Measurements from ENCODE around the gene VWA7.

DNA sequence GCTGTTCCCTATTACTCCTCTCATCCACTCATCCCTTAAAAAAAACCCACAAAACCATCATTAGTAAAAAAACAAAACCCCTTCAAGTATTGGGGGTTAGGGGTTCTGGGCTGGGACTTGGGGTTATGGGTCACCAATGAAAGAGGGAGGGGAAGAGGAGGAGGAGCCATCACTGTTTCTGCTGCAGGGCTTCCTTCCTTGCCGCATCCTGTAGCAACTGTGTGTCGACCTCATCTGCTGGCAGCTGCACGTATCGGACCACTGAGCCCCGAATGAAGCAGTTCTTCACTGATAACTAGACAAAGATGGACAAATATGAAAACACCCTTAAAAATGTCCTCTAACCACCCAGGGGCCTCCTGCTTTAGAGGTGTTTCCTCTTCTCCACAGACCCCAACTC lies 20.5 kb upstream of the VWA7 start:
- TF ChIP-seq CTCF (IDR thresholded peaks at IDR 0.05) (no peak), POLR2A (IDR thresholded peaks at IDR 0.05) (no peak)
